ENCODE results near the gene SNX15. TPM values are rescaled to one million over a fixed set of nuclear protein-coding genes. Genes with fewer than 3 reads are reported as not detected.
A peak's percentile ranks its signal among the peaks of the same experiment; 100 is the strongest.

The SNX15 gene
- total and polyA plus RNA-seq, 2 donors (not counting 3 experiments of a cell fraction or from before 2014, with no cell fraction given): 15.5 to 21.8 TPM

DNA sequence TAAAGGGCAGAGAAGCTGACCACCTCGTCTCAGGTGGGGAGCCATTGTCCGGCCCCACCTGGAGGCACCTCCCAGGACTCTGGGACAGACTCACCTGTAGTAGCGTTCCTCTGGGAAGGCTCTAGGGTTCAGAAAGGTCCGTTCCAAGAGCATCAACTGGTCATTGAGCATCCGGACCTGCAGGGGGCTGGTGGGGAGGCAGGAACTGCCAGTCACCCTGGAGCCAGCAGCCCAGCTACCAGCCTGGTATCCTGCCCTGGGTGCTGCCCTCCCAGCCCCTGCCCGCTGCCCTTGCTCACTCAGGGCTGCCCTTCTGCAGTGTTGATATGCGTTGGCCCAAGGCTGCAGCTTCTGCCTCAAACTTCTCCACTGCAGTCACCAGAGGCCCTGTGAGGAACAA is 18.5 kb downstream of the SNX15 start:
- H3K4me1 ChIP-seq (ENCODE audit: control insufficient read depth, extremely low read depth, insufficient read depth, low read length): peaks cover 13% of the 10 kb centered on the region
- intact Hi-C loops (cut with micrococcal nuclease) (no loop called here), dilution Hi-C loops (cut with MboI; ENCODE audit: extremely low pct_ligation_motif_present, low sequenced_read_pairs) (no loop called here)
- no peaks in the 10 kb centered on the region for H4K20me1 ChIP-seq (replicated peaks; ENCODE audit: control insufficient read depth, extremely low read depth, insufficient read depth, low read length)
- H3K9me1 ChIP-seq (replicated peaks; ENCODE audit: control insufficient read depth, extremely low read depth, insufficient read depth, low read length): no peaks in the 10 kb centered on the region
- no TSS peak for BruUV-seq (replicated peaks)
- H3K9me3 ChIP-seq (replicated peaks; ENCODE audit: control insufficient read depth, insufficient read depth, low read length): no peaks in the 10 kb centered on the region
- H3K4me2 ChIP-seq (ENCODE audit: insufficient read depth, low read length): no peak overlapping the region
- H2AFZ ChIP-seq (ENCODE audit: low read depth, low read length): no peak overlapping the region
- DNase-seq (ENCODE audit: low read depth, low spot score): no peak
- ChIA-PET CTCF (interaction anchor here (0.8 to 1.0 kb wide), 2 partner anchors 19 to 31 kb away, joined by 3 read pairs; partner anchors contain the start of genes ARL2 and SNX15), POLR2A (interaction anchor here (0.7 kb wide), 1 partner anchor 10 kb away, joined by 3 read pairs; no protein-coding TSS in a partner anchor)
- TF ChIP-seq MAX (IDR thresholded peaks at IDR 0.05; ENCODE audit: insufficient read depth, insufficient read length): no peak
- no peak for TF ChIP-seq POLR2A (IDR thresholded peaks at IDR 0.05; ENCODE audit: low read depth, low read length)
- TF ChIP-seq MYC (IDR thresholded peaks at IDR 0.05; ENCODE audit: low read depth, low read length): no peak
- no peak overlapping the region for H3K4me3 ChIP-seq (replicated peaks in 1 of 3; ENCODE audit: insufficient read depth in 1 of 3, low read depth in 1 of 3, low read length in 3 of 3)
- H3K9ac ChIP-seq (replicated peaks; ENCODE audit: extremely low read depth, insufficient read depth, low read length): no peak overlapping the region
- H3K79me2 ChIP-seq (ENCODE audit: control insufficient read depth, insufficient read depth, low read length): no peaks in the 10 kb centered on the region
- H3K27ac ChIP-seq (ENCODE audit: insufficient read depth, low read depth, low read length): no peak overlapping the region
- FAIRE-seq: no peak
- peaks cover 0 to 8% of the 10 kb centered on the region in 2 experiments for H3K36me3 ChIP-seq (ENCODE audit: control insufficient read depth in 2 of 2, extremely low read depth in 1 of 2, insufficient read depth in 2 of 2, low read length in 2 of 2)
- H3K27me3 ChIP-seq (ENCODE audit: control insufficient read depth in 2 of 2, insufficient read depth in 2 of 2, low read length in 2 of 2): no peaks in the 10 kb centered on the region

DNA sequence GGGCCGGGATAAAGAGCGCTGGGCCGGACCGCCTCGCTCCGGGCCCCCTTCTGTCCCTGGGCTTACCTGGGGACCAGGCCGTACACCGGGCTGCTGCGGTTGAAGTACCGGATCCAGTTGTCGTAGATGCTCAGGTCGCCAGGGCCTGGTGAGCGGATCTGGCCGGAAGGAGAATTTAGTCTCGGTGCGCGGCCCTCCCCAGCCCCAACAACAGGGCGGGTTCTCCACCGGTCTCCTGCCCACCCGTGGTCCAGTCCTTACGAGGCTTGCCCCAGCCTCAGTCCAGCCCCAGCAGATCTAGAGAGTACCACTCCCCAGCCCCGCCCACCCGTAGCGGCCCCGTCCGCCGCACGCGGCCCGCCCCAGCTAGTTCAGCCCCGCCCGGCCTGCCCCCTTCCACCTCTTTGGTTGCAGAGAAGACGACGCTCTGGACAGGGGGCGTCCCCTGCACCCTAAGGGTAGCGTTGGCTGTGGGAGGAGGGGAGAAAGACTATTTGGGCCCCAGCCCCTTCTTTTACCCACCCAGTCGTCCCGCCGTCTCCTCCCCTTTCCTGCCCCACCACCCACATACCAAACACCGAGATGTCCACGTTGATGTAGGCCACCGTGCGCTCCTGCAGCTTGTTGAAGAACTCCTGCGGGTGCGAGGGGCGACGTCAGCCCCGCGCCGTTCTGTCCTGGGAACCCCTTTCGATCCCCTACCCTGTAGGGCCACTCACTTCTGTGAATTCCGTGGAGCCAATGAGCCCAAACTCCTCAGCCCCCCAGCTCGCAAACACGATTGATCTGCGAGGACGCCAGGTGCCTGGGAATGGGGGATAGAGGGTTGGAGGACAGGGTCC is 20.6 kb downstream of the SNX15 start:
- intact Hi-C loops (cut with micrococcal nuclease) (no loop called here), dilution Hi-C loops (cut with MboI; ENCODE audit: extremely low pct_ligation_motif_present, low sequenced_read_pairs) (no loop called here)
- no peaks in the 10 kb centered on the region for H3K9me3 ChIP-seq (replicated peaks; ENCODE audit: control insufficient read depth, insufficient read depth, low read length)
- ChIA-PET CTCF (interaction anchor here (1.2 kb wide), 1 partner anchor 51 kb away, joined by 3 read pairs; the partner anchor contains the start of gene BATF2), POLR2A (no interaction called here)
- H3K4me3 ChIP-seq (replicated peaks in 1 of 3; ENCODE audit: insufficient read depth in 1 of 3, low read depth in 1 of 3, low read length in 3 of 3): peak overlapping the region; percentile 13 to 42 (median 19)
- no peaks in the 10 kb centered on the region for H3K79me2 ChIP-seq (ENCODE audit: control insufficient read depth, insufficient read depth, low read length)
- BruUV-seq (replicated peaks): no TSS peak
- H3K36me3 ChIP-seq (ENCODE audit: control insufficient read depth in 2 of 2, extremely low read depth in 1 of 2, insufficient read depth in 2 of 2, low read length in 2 of 2): peaks cover 0 to 8% of the 10 kb centered on the region in 2 experiments
- peaks cover 6% of the 10 kb centered on the region for H3K4me1 ChIP-seq (ENCODE audit: control insufficient read depth, extremely low read depth, insufficient read depth, low read length)
- H3K9ac ChIP-seq (replicated peaks; ENCODE audit: extremely low read depth, insufficient read depth, low read length): no peak overlapping the region
- DNase-seq (ENCODE audit: low read depth, low spot score) (no peak), FAIRE-seq (no peak)
- no peaks in the 10 kb centered on the region for H4K20me1 ChIP-seq (replicated peaks; ENCODE audit: control insufficient read depth, extremely low read depth, insufficient read depth, low read length)
- no peak for TF ChIP-seq POLR2AphosphoS5 (IDR thresholded peaks at IDR 0.05; ENCODE audit: insufficient read depth, low read depth, low read length)
- no peak for TF ChIP-seq CTCF (IDR thresholded peaks at IDR 0.05; ENCODE audit: extremely low read depth in 1 of 2, insufficient read depth in 1 of 2, low read depth in 1 of 2, low read length in 2 of 2)
- no peak for TF ChIP-seq JUN (IDR thresholded peaks at IDR 0.05; ENCODE audit: borderline replicate concordance, insufficient read depth, insufficient read length, low read depth)
- TF ChIP-seq MAX (IDR thresholded peaks at IDR 0.05; ENCODE audit: insufficient read depth, insufficient read length): no peak
- TF ChIP-seq MYC (IDR thresholded peaks at IDR 0.05; ENCODE audit: low read depth, low read length): no peak
- no peak for TF ChIP-seq EZH2 (IDR thresholded peaks at IDR 0.05; ENCODE audit: borderline replicate concordance, low read depth, low read length, severe bottlenecking)
- no peak for TF ChIP-seq GATA2 (IDR thresholded peaks at IDR 0.05; ENCODE audit: insufficient read depth, insufficient read length, low read depth, low read length)
- no peak for TF ChIP-seq POLR2A (IDR thresholded peaks at IDR 0.05; ENCODE audit: low read depth, low read length)
- no peaks in the 10 kb centered on the region for H3K27me3 ChIP-seq (ENCODE audit: control insufficient read depth in 2 of 2, insufficient read depth in 2 of 2, low read length in 2 of 2)
- H2AFZ ChIP-seq (ENCODE audit: low read depth, low read length): peak overlapping the region; percentile 88
- peak overlapping the region; percentile 42 for H3K4me2 ChIP-seq (ENCODE audit: insufficient read depth, low read length)
- H3K27ac ChIP-seq (ENCODE audit: insufficient read depth, low read depth, low read length): no peak overlapping the region
- H3K9me1 ChIP-seq (replicated peaks; ENCODE audit: control insufficient read depth, extremely low read depth, insufficient read depth, low read length): no peaks in the 10 kb centered on the region
